Common myeloid progenitor, CD34-positive (primary cell): ENCODE measurements around the gene TOR1AIP1.

Source experiments
- CTCF ChIA-PET: fragments of 350-600 bp; sonication (Branson Sonifier 250); formaldehyde crosslinking; loops from one replicate; lab custom pipeline; 2021; ENCODE audit warnings: antibody characterized with exemption; lab: Charles Lee
- POLR2A ChIA-PET: fragments of 350-600 bp; sonication (Branson Sonifier 250); formaldehyde crosslinking; loops from one replicate; lab custom pipeline; 2021; ENCODE audit warnings: antibody characterized with exemption; lab: Charles Lee
- DNase-seq, 3 donors: peaks; one replicate each; pipeline versions ENCODE4 v3.0.0 to v3.0.0-alpha.2; 2013
- H3K27ac ChIP-seq, 2 experiments: 1 replicate in 1 of 2; 2 replicates in 1 of 2; pipeline ENCODE4 v1.7.0; 2013; ENCODE audit warnings: inconsistent platforms in 2 of 2, low read length in 2 of 2, mild to moderate bottlenecking in 2 of 2, low read depth in 1 of 2, moderate library complexity in 1 of 2; ENCODE audit not compliant: severe bottlenecking in 2 of 2, insufficient read depth in 1 of 2, poor library complexity in 1 of 2
- H3K27me3 ChIP-seq, 5 experiments: replicated peaks in 2 of 5; 1 replicate in 3 of 5; 2 replicates in 2 of 5; pipeline versions ENCODE4 v1.6.1 to v1.7.0; 2013; ENCODE audit warnings: low read length in 4 of 5, mild to moderate bottlenecking in 2 of 5, moderate library complexity in 2 of 5, inconsistent platforms in 1 of 5; ENCODE audit not compliant: insufficient read depth in 5 of 5, control insufficient read depth in 4 of 5
- H3K36me3 ChIP-seq, 4 experiments: 1 replicate in 2 of 4; 2 replicates in 2 of 4; pipeline versions ENCODE4 v1.6.1 to v1.7.0; 2013; ENCODE audit warnings: low read length in 3 of 4, control low read depth in 1 of 4, mild to moderate bottlenecking in 1 of 4; ENCODE audit not compliant: control insufficient read depth in 4 of 4, insufficient read depth in 4 of 4
- H3K4me1 ChIP-seq, 4 experiments: 1 replicate in 3 of 4; 2 replicates in 1 of 4; pipeline versions ENCODE4 v1.6.1 to v1.7.1; 2013; ENCODE audit warnings: low read length in 3 of 4, mild to moderate bottlenecking in 3 of 4, control low read depth in 1 of 4, inconsistent platforms in 1 of 4, moderate library complexity in 1 of 4; ENCODE audit not compliant: control insufficient read depth in 4 of 4, insufficient read depth in 4 of 4; ENCODE audit errors: control extremely low read depth in 1 of 4
- H3K4me3 ChIP-seq, 7 experiments: 1 replicate in 4 of 7; 2 replicates in 3 of 7; pipeline versions ENCODE4 v1.5.1 to v1.7.0; 2013; ENCODE audit warnings: mild to moderate bottlenecking in 7 of 7, low read length in 6 of 7, moderate library complexity in 6 of 7, inconsistent platforms in 2 of 7, low read depth in 2 of 7, control low read depth in 1 of 7; ENCODE audit not compliant: insufficient read depth in 4 of 7, control insufficient read depth in 1 of 7; ENCODE audit errors: extremely low read depth in 1 of 7
- H3K9me3 ChIP-seq, 5 experiments: 1 replicate in 4 of 5; 2 replicates in 1 of 5; pipeline versions ENCODE4 v1.6.1 to v1.7.1; 2013; ENCODE audit warnings: low read length in 4 of 5, mild to moderate bottlenecking in 2 of 5, inconsistent platforms in 1 of 5, low read depth in 1 of 5, moderate library complexity in 1 of 5; ENCODE audit not compliant: control insufficient read depth in 4 of 5, insufficient read depth in 2 of 5; ENCODE audit errors: control extremely low read depth in 1 of 5
- whole genome bisulfite sequencing: methylation state at CpG from one replicate; pipeline ENCODE4 v1.1.5; 2013; ENCODE audit not compliant: insufficient coverage; 5-methylcytosine and 5-hydroxymethylcytosine counted together

The TOR1AIP1 gene

DNA sequence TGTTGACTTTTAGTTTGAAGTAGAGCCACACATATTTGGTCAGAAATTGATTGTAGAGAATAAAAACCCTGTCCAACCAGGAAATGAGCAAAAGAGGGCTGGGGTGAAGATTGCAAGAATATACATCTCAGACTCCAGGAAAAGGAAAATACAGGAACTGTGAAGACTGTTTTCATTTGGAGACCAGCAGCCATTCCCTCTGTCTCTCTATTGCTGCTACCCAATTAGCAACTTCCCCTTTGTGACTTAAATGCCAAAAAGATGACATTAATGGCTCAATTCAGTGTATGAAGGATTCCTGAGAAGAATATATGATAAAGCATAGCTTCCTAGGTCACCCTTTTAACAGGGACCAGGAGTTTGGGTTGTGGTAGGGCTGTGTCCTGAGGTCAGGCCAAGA, 40.9 kb downstream of the TOR1AIP1 start:
- Histone ChIP-seq H3K27ac (no peak overlapping the region), H3K4me1 (peaks cover 0 to 6% (median 0%) of the 10 kb centered on the region in 4 experiments), H3K36me3 (peaks cover under 1 to 25% (median 15%) of the 10 kb centered on the region in 4 experiments), H3K4me3 (no peak overlapping the region), H3K9me3 (no peaks in the 10 kb centered on the region), H3K27me3 (no peaks in the 10 kb centered on the region)
- ChIA-PET CTCF (interaction anchor here (0.9 to 1.5 kb wide), 3 partner anchors 13 to 28 kb away, joined by 3 to 4 read pairs (median 3); no protein-coding TSS in a partner anchor), POLR2A (no interaction called here)
- DNase-seq, result peak in 1 of 3 donors; percentile 9

- no peak for DNase-seq
- WGBS, result no CpG with 5 or more reads among the region's 1 CpG
- Histone ChIP-seq H3K36me3 (peaks cover 0 to 14% (median 7%) of the 10 kb centered on the region in 4 experiments), H3K27me3 (no peaks in the 10 kb centered on the region), H3K27ac (no peak overlapping the region), H3K4me3 (no peak overlapping the region), H3K4me1 (peaks cover 0 to 6% (median 0%) of the 10 kb centered on the region in 4 experiments), H3K9me3 (no peaks in the 10 kb centered on the region)
- CTCF ChIA-PET, result no interaction called here
- POLR2A ChIA-PET, result interaction anchor here (0.6 to 1.0 kb wide), 2 partner anchors 8 to 42 kb away, joined by 3 read pairs; partner anchors contain the start of gene TOR1AIP1
These were observed 42.2 kb downstream of the TOR1AIP1 start for GRCh38 chr1:179924268-179924667.

- Histone ChIP-seq H3K27me3 (no peaks in the 10 kb centered on the region), H3K9me3 (no peaks in the 10 kb centered on the region), H3K27ac (no peak overlapping the region), H3K4me3 (no peak overlapping the region), H3K36me3 (peaks cover 0 to 9% (median 3%) of the 10 kb centered on the region in 4 experiments), H3K4me1 (peaks cover 0 to 6% (median 0%) of the 10 kb centered on the region in 4 experiments)
- no peak for DNase-seq
- CTCF ChIA-PET, result interaction anchor here (1.4 kb wide), 1 partner anchor 17 kb away, joined by 3 read pairs; no protein-coding TSS in a partner anchor
- POLR2A ChIA-PET, result interaction anchor here (0.6 kb wide), 1 partner anchor 10 kb away, joined by 3 read pairs; no protein-coding TSS in a partner anchor
- 100% methylated on average over 2 of the region's 5 CpGs for WGBS
These were observed 43.2 kb downstream of the TOR1AIP1 start for GRCh38 chr1:179925302-179925701.

DNA sequence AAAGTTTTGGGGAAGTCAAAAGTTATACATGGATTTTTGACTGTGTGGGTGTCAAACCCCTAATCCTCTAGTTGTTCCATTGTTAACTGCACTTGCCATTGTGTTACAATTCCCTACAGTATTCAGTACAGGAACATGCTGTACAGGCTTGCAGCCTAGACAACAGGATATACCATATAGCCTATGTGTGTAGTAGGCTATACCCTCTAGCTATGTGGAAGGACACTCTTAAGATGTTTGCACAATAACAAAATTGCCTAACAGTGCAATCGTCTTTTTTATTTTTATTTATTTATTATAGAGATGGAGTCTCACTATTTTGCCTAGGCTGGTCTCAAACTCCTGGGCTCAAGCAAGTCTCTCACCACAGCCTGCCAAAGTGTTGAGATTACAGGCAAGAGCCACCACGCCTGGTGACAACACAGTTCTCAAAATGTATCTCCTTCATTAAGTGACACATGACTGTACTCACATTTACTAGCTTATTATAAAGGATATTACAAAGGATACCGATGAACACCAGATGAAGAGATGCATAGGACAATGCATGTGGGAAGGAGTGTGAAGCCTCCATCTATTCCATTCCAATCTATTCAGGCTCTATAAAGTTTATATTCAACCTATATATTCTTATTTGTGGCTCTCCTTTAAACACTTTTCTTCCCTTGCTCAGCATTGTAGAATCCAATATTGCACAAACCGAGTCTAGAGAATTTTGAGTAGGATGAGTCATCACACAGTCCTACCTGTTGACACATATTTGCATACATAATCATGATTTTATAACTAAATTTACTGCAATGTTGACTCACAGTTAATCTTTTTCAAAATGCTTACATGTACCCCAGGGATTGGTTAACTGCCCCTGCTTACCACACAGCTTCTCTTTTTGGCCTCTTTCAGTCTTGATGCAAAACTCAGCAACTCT, 44.1 kb downstream of the TOR1AIP1 start:
- Histone ChIP-seq H3K4me1 (peaks cover 0 to 6% (median 0%) of the 10 kb centered on the region in 4 experiments), H3K27ac (no peak overlapping the region), H3K4me3 (no peak overlapping the region), H3K9me3 (no peaks in the 10 kb centered on the region), H3K36me3 (peaks cover 0 to 9% (median 3%) of the 10 kb centered on the region in 4 experiments), H3K27me3 (no peaks in the 10 kb centered on the region)
- WGBS, result no CpG with 5 or more reads among the region's 4 CpGs
- POLR2A ChIA-PET, result no interaction called here
- no peak for DNase-seq
- CTCF ChIA-PET, result interaction anchor here (1.4 kb wide), 1 partner anchor 16 kb away, joined by 3 read pairs; no protein-coding TSS in a partner anchor

GRCh38 chr1:179926850-179927205, 44.7 kb downstream of the TOR1AIP1 start:
- Histone ChIP-seq H3K27me3 (no peaks in the 10 kb centered on the region), H3K4me3 (no peak overlapping the region), H3K27ac (no peak overlapping the region), H3K9me3 (no peaks in the 10 kb centered on the region), H3K36me3 (peaks cover 0 to 4% (median 0%) of the 10 kb centered on the region in 4 experiments), H3K4me1 (peaks cover 0 to 6% (median 0%) of the 10 kb centered on the region in 4 experiments)
- 95% methylated on average over 2 of the region's 3 CpGs for WGBS
- ChIA-PET CTCF (interaction anchor here (1.4 kb wide), 1 partner anchor 16 kb away, joined by 3 read pairs; no protein-coding TSS in a partner anchor), POLR2A (no interaction called here)
- no peak for DNase-seq

DNA sequence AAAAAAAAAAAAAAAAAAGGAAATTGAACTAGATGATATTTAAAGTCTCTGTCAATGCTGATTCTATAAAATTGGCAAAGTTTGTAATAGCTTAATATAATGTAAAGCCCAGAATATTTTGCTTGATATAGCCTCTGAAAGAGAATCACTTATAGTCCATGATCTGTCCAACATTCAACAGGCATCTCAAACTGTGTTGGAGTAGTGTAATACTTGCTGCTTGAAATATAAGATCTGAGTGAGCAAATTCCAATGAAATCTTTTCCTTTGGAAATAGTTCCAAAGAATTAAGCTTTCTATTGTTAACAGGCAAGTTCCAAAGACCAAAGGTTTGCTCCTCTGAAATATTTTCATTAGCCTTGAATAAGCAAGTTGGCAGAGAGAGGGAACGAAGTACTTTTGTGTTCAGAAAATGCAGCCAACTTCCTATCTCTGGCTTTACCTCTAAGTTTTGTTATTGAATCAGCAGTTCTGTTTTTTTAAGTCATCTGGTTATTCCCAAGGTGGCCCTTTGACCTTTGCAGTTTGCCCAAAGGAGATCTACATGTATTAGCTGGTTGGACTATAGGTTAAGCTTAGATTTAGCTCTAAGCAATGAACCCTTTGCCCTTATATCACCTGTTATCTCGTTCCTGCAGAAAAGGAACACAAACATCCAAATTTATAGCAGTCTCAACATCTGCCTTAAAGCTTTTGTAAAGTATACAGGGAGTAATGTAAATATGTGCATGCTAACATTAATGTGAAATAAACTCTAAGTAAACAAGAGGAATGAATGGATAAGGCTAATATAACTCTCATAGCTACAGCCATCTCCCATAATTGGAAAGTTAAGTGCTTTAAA, 48.1 kb downstream of the TOR1AIP1 start:
- ChIA-PET CTCF (interaction anchor here (0.8 kb wide), 1 partner anchor 11 kb away, joined by 3 read pairs; no protein-coding TSS in a partner anchor), POLR2A (no interaction called here)
- Histone ChIP-seq H3K4me1 (no peaks in the 10 kb centered on the region), H3K4me3 (no peak overlapping the region), H3K9me3 (no peaks in the 10 kb centered on the region), H3K36me3 (no peaks in the 10 kb centered on the region), H3K27ac (no peak overlapping the region), H3K27me3 (no peaks in the 10 kb centered on the region)
- DNase-seq, result no peak
- WGBS, result no CpG with 5 or more reads among the region's 2 CpGs
